Stimulated activated CD4-positive, alpha-beta T cell treated with anti-CD3 and anti-CD28 coated beads, Interleukin-4, amount 100 ng/mL, for 48 hours (primary cell): Measurements from ENCODE around the gene OR6Y1.
A peak's percentile ranks its signal among the peaks of the same experiment; 100 is the strongest.

ENCODE experiments used
- DNase-seq, 2 donors: peaks; one replicate each; pipeline ENCODE4 v3.0.0-alpha.2; 2020; ENCODE audit warnings: low read depth in 2 of 2

OR6Y1 gene

DNA sequence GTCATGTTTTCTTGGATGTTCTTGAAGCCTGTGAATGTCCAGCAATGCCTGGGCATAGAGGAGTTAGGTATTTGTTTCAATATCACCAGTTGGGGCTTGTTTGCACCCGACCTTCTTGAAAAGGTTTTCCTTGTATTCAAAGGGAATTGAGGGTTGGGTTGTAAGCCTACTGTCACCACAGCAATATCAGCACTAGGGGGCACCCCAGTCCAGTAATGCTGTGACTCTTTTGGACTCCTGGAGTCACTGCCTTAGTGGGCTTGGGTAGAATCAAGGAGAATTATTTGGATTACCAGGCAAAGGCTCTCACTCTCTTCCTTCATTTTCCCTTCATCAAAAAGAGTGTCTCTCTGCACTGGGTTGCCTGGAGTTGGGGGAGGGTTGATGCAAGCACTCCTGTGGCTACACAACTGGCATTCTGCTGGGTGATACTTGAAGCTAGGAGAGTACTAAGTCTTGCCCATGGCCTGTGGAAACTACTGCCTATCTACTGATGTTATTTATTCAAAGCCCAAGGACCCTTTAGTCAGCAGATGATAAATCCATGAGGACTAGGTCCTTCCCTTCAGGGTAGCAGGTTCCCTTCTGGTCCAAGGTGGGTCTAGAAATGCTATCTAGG, 47.7 kb downstream of the OR6Y1 start:
- peak; percentile 15 to 38 for DNase-seq

GRCh38 chr1:158496374-158496773, 57.8 kb downstream of the OR6Y1 start:
- DNase-seq, result no peak

GRCh38 chr1:158494796-158495195, 59.4 kb downstream of the OR6Y1 start:
- DNase-seq, result no peak
